ENCODE results near the gene IFNAR1. TPM values are rescaled to one million over a fixed set of nuclear protein-coding genes. Genes with fewer than 3 reads are reported as not detected.

Gene IFNAR1
- total RNA-seq, 1 experiment from 2014 or later: 14.2 TPM

DNA sequence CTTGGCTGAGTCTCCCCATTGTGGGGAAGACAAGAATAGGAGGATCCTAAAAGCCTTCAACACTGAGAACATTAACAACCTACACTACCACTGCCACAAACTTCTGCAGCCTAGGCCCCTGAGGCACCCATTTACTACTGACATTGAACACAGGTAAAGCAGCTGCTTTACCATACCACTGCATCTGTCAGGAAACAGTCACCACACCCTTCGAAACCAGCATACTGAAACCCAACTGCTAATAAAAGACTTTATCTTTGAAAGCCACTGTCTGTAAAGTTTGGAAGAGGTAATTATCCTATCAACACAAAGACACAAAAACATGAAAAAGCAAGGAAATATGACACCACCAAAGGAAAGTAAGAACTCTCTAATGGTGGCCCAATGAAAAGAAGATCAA is 7.4 kb downstream of the IFNAR1 start:
- WGBS (ENCODE audit: extremely low coverage, insufficient read length, low lambda C conversion rate): no CpG with 5 or more reads among the region's 1 CpG
- Histone ChIP-seq H4K5ac (ENCODE audit: insufficient read length, low read depth, low read length) (no peak overlapping the region), H3K4ac (ENCODE audit: low read depth, low read length) (no peak overlapping the region), H3K56ac (ENCODE audit: insufficient read length, low read depth, low read length) (no peak overlapping the region), H3K4me1 (ENCODE audit: insufficient read depth, low read length) (no peaks in the 10 kb centered on the region), H3T11ph (ENCODE audit: low read length) (no peak overlapping the region), H3K9me3 (ENCODE audit: control insufficient read depth, low read depth, low read length) (no peaks in the 10 kb centered on the region), H2BK20ac (ENCODE audit: low read depth, low read length, poor library complexity, severe bottlenecking) (no peak overlapping the region), H2BK120ac (ENCODE audit: low read depth, low read length, poor library complexity, severe bottlenecking) (no peak overlapping the region), H2BK5ac (ENCODE audit: insufficient read length, low read length) (no peak overlapping the region), H3K9ac (ENCODE audit: extremely low read depth, insufficient read length, low read length) (no peak overlapping the region), H3K18ac (ENCODE audit: insufficient read length, low read depth, low read length) (no peak overlapping the region), H3K79me2 (ENCODE audit: insufficient read depth, low read length) (peaks cover 5% of the 10 kb centered on the region; the same call in 1 of the 2 replicates), H2BK12ac (ENCODE audit: insufficient read length, low read depth, low read length) (no peak overlapping the region), H3K23me2 (ENCODE audit: insufficient read length, low read depth, low read length, poor library complexity, severe bottlenecking) (no peaks in the 10 kb centered on the region), H4K20me1 (ENCODE audit: control insufficient read depth, insufficient read depth, insufficient read length) (no peaks in the 10 kb centered on the region), H3K14ac (ENCODE audit: insufficient read depth, low read length) (no peak overlapping the region), H4K8ac (replicated peaks; ENCODE audit: insufficient read length, low read depth, low read length) (no peak overlapping the region), H3K23ac (ENCODE audit: insufficient read length, low read depth, low read length) (no peak overlapping the region), H3K79me1 (ENCODE audit: insufficient read depth, low read depth, low read length, poor library complexity, severe bottlenecking) (peaks cover 5% of the 10 kb centered on the region), H4K91ac (ENCODE audit: insufficient read length, low read depth, low read length) (no peak overlapping the region), H3K4me2 (ENCODE audit: insufficient read depth, insufficient read length, low read length) (no peak overlapping the region), H2AK5ac (ENCODE audit: insufficient read length, low read length) (no peak overlapping the region), H3K27ac (ENCODE audit: insufficient read length, low read depth, low read length) (no peak overlapping the region), H3K27me3 (ENCODE audit: insufficient read depth, low read length) (no peaks in the 10 kb centered on the region), H2AFZ (ENCODE audit: low read length) (no peak overlapping the region), H2BK15ac (ENCODE audit: low read depth, low read length) (no peak overlapping the region)
- Mint-ChIP-seq H3K4me3 (no peak overlapping the region), H3K4me1 (no peaks in the 10 kb centered on the region), H3K27me3 (ENCODE audit: low read depth) (no peaks in the 10 kb centered on the region), H3K27ac (no peak overlapping the region), H3K9me3 (peaks cover 15 to 24% of the 10 kb centered on the region in 2 experiments), H3K36me3 (ENCODE audit: insufficient read depth in 1 of 3, low read depth in 3 of 3) (peaks cover 19 to 46% (median 27%) of the 10 kb centered on the region in 3 experiments)
- TF ChIP-seq, protein P1, sequence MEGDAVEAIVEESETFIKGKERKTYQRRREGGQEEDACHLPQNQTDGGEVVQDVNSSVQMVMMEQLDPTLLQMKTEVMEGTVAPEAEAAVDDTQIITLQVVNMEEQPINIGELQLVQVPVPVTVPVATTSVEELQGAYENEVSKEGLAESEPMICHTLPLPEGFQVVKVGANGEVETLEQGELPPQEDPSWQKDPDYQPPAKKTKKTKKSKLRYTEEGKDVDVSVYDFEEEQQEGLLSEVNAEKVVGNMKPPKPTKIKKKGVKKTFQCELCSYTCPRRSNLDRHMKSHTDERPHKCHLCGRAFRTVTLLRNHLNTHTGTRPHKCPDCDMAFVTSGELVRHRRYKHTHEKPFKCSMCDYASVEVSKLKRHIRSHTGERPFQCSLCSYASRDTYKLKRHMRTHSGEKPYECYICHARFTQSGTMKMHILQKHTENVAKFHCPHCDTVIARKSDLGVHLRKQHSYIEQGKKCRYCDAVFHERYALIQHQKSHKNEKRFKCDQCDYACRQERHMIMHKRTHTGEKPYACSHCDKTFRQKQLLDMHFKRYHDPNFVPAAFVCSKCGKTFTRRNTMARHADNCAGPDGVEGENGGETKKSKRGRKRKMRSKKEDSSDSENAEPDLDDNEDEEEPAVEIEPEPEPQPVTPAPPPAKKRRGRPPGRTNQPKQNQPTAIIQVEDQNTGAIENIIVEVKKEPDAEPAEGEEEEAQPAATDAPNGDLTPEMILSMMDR (conservative IDR thresholded peaks at IDR 0.05): no peak
- DNase-seq: no peak
